NCI-H1417 treated with DMSO at 0.1 percent for 48 hours (cell line): ENCODE measurements around the gene JAGN1.
"Not testable (repeated sequence)": the region's sequence is repeated elsewhere in the genome, so short reads cannot be mapped to it uniquely, and the experiment has no call there.

Experiments
- DNase-seq: peaks from one replicate; lab custom pipeline; 2025; lab: John Stamatoyannopoulos, UW

Gene JAGN1

GRCh38 chr3:9890249-9891071 is at the start of gene JAGN1:
TSS of gene JAGN1 (plus strand) at chr3:9890610. CDS start at chr3:9890723, 113 bp downstream.
- DNase-seq: peak; percentile 37

GRCh38 chr3:9841015-9841414 is 49.4 kb upstream of the JAGN1 start:
- DNase-seq: no peak

GRCh38 chr3:9843715-9844438 is 46.5 kb upstream of the JAGN1 start, which contains the start of gene RPUSD3:
TSS of gene RPUSD3 (minus strand) at chr3:9844008. CDS start at chr3:9843990, 18 bp downstream.
- peak; percentile 32 for DNase-seq

DNA sequence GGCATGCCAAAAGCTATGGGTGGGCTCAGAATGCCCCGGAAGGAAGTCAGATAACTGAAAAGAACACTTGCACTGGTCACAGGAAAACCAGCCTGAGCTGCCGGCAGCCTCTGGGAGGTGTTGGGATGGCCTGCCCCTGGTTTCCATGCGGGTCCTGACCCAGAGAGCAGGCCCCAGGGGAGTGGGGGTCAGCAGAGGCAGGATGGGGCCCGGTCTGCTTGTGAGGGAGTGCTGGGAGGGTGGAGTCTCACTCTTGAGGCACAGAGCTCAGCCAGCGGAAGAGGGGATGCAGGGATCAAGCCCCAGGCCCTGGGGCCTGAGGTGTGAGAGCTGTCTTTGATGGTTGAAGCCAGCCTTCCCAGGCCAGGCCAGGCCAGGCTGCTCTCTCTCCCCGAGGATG is 44.2 kb upstream of the JAGN1 start:
- no peak for DNase-seq

- no peak for DNase-seq
These were observed 43.4 kb upstream of the JAGN1 start for GRCh38 chr3:9846931-9847488.

DNA sequence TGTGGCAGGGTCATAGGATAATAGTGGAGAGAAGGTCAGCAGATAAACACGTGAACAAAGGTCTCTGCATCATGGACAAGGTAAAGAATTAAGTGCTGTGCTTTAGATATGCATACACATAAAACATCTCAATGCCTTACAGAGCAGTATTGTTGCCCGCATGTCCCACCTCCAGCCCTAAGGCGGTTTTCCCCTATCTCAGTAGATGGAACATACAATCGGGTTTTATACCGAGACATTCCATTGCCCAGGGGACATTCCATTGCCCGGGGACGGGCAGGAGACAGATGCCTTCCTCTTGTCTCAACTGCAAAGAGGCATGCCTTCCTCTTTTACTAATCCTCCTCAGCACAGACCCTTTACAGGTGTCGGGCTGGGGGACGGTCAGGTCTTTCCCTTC is 42.5 kb upstream of the JAGN1 start:
- not testable (repeated sequence) for DNase-seq

DNA sequence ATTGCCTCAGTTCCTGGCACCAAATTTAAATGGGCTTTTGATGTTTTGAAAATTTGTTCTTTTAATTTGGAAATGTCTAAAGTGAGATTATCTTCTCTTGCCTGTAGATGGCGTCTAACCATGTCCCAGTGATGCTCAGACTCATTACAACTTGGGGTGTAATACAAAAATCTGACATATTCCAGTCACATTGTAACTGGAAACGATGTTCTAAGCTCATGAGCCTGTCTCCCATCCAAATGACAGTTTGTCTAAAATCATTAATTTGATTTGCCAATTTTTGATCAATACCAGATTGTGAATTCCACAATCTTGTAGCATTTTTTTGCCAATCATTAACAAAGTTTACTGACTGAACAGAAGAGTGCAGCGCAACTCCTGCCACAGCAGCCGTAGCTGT is 41.5 kb upstream of the JAGN1 start:
- not testable (repeated sequence) for DNase-seq

DNA sequence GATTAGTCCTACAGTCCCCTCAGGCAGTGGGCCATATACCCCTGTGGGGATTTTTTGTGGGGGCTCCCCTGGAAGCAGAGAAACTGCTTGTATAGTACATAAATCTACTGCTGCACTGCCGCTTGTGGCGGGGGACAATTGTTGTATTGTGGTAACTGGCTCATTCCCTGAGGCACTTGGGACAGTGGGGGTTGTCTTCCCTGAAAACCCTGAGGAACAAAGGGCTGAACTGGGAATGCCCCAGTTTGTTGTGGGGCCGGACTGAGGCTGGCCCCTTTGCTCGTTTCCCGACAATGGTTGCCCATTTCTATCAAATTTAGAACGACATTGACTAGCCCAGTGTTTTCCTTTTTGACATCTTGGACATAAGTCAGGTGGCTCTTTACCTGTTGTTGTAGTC is 39.0 kb upstream of the JAGN1 start:
- DNase-seq: not testable (repeated sequence)

DNA sequence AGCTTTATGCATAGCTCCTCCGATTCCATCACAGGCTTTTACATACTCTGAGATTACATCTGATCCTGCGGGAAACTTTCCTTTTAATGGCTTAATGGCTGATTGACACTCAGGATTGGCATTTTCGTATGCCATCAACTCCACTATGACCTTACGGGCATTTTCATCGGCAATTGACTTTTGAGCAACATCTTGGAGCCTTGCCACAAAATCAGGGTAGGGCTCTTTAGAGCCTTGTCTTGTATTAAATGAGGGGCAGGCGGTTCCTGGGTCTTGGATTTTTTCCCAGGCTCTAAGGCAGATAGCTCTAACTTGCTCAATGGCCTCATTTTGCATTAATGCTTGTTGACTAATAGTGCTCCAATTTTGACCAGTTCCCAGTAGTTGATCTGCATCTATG is 38.5 kb upstream of the JAGN1 start:
- not testable (repeated sequence) for DNase-seq

DNA sequence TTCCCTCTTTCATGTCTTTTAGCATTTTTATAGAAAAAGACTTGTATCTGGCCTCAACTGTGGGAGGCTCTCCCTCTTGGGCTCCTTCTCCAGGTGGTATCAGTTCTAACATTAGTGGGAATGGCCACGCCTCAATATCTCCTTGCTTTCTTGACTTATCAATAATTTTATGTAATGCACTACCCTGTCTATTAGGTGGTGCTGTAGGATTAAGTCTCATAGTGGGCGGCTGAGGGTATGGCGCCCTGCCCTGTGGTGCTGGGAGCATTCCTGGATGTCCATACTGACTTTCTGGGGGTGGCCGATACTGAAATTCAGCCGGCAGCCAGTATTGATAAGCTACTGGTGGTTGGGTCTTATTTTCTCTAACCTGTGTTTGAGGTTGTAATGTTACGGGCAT is 37.9 kb upstream of the JAGN1 start:
- no peak for DNase-seq

GRCh38 chr3:9854291-9854940 is 36.0 kb upstream of the JAGN1 start:
- not testable (repeated sequence) for DNase-seq

DNA sequence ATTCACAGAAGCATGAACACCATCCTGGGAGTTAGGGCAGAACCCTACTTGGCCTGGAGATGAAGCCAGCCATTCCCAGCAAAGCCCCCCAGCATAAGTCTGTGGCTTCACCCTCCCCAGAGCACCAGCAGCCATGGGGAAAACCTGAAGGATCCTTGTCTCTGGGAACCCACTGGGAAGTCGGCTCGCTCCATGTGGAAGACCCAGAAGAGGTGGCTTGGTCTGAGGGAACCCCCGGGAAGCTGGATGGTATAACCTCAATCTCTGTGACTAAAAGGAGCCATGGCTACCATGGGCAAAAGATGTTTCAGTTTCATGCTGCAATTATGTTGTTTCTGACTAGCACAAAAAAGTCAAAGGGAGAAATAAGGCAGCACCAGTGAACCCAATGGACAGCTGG is 34.8 kb upstream of the JAGN1 start:
- DNase-seq: no peak

DNA sequence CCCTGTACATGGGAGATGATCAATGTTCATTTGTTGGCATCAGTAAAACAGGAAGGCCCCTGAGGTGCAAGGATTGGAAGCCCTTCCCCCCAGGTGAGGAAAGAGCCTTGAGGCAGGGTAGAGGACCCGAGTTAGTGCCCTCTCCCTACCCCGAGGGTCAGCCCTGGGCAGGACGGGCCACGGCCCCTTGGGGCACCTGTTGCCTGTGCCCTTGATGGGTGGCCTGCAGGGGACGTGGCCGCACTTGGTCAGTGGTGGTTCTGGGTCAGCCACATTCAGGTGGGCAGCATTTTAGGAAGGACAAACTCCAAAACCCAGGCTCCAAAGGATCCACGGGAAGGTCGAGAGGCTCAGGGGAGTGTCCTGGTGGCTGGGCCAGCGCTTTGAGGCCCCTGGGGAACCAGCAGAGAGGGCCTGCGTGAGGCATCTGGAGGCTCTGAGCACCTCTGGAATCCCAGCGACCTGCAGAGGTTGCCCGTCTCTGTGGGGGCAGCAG is 30.8 kb upstream of the JAGN1 start:
- DNase-seq: no peak

GRCh38 chr3:9861201-9861600 is 29.2 kb upstream of the JAGN1 start:
- DNase-seq: no peak

- no peak for DNase-seq
These were observed 28.7 kb upstream of the JAGN1 start for GRCh38 chr3:9861626-9862130.

GRCh38 chr3:9862391-9863057 is 27.9 kb upstream of the JAGN1 start:
- DNase-seq: no peak

- DNase-seq: no peak
These were observed 27.2 kb upstream of the JAGN1 start for GRCh38 chr3:9863058-9863772.

GRCh38 chr3:9864200-9864927 is 26.0 kb upstream of the JAGN1 start:
- no peak for DNase-seq

DNA sequence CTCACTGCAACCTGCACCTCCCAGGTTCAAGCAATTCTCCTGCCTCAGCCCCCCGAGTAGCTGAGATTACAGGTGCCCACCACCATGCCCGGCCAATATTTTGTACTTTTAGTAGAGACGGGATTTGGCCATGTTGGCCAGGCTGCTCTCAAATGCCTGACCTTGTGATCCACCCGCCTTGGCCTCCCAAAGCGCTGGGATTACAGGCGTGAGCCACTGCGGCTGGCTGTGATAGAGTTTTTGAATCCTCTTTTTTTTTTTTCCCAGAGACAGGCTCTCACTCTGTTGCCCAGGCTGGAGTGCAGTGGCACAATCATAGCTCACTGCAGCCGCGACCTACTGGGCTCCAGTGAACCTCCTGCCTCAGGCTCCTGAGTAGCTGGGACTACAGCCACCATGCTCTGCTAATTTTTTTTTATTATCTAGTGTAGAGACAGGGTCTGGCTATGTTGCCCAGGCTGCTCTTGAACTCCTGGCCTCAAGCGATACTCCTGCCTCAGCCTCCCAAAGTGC is 25.2 kb upstream of the JAGN1 start:
- DNase-seq: not testable (repeated sequence)

DNA sequence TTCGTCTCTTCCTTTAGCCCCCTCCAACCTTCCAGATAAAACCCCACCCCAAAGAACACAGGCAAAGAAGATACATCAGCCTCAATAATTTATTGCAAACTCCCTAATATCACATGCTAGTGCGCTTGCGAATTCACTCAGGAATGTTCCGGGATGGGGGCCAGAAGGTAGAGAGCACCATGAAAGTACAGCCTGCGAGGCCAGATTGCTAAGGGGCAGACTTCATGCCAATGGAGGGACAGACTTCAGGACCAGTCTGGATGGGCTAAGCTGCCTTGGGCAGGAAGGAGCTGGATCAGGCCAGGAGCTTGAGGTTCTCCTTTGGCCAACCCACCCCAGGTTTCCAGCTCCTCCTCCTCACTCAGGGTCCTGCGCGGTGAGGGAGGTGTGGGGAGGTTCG is 23.8 kb upstream of the JAGN1 start:
- DNase-seq: no peak
